Endothelial cell of umbilical vein (primary cell): ENCODE data around the gene ATXN1. TPM values are rescaled to one million over a fixed set of nuclear protein-coding genes. Genes with fewer than 3 reads are reported as not detected.

Experiments used
- BruUV-seq: library from RNA; stranded (reverse); fragments of 400-500 nt; replicated peaks from 2 replicates; lab custom pipeline; 2021; lab: Mats Ljungman, UMichigan
- CTCF ChIA-PET: fragments of 300-600, 350-600 bp; sonication (Branson Sonifier 250); formaldehyde crosslinking; loops from one replicate; lab custom pipeline; 2021; ENCODE audit warnings: antibody characterized with exemption, inconsistent platforms; lab: Charles Lee
- POLR2A ChIA-PET: fragments of 300-600, 350-600 bp; sonication (Branson Sonifier 250); formaldehyde crosslinking; loops from one replicate; lab custom pipeline; 2021; ENCODE audit warnings: antibody characterized with exemption, inconsistent platforms; lab: Charles Lee
- DNase-seq: peaks from one replicate; pipeline ENCODE4 v3.0.0-alpha.2; 2011; ENCODE audit warnings: low read depth, low spot score
- FAIRE-seq: peaks from 2 replicates; lab custom pipeline; 2011; peaks lifted over from hg19 to GRCh38; lab: Jason Lieb, UNC
- H2AFZ ChIP-seq: 2 replicates; pipeline ENCODE4 v1.6.0; 2012; ENCODE audit warnings: low read depth, low read length, control low read depth, inconsistent platforms
- H3K27ac ChIP-seq: 2 replicates; pipeline ENCODE4 v1.5.1; 2011; ENCODE audit warnings: low read depth, mild to moderate bottlenecking, control low read depth, low read length, moderate library complexity; ENCODE audit not compliant: insufficient read depth
- H3K27me3 ChIP-seq, 2 experiments: 2 replicates each; pipeline versions ENCODE4 v1.6.0 to v1.6.1; 2011; ENCODE audit warnings: low read length in 2 of 2, mixed read lengths in 1 of 2; ENCODE audit not compliant: control insufficient read depth in 2 of 2, insufficient read depth in 2 of 2
- H3K36me3 ChIP-seq, 2 experiments: 2 replicates in 1 of 2; 3 replicates in 1 of 2; pipeline ENCODE4 v1.5.1; 2011; ENCODE audit warnings: low read length in 2 of 2, mild to moderate bottlenecking in 1 of 2, moderate library complexity in 1 of 2; ENCODE audit not compliant: control insufficient read depth in 2 of 2, insufficient read depth in 2 of 2; ENCODE audit errors: extremely low read depth in 1 of 2
- H3K4me1 ChIP-seq: 3 replicates; pipeline ENCODE4 v1.5.1; 2011; ENCODE audit warnings: mild to moderate bottlenecking, low read length; ENCODE audit not compliant: control insufficient read depth, insufficient read depth; ENCODE audit errors: extremely low read depth
- H3K4me2 ChIP-seq: 2 replicates; pipeline ENCODE4 v1.6.1; 2011; ENCODE audit warnings: low read length, control low read depth, mixed read lengths; ENCODE audit not compliant: insufficient read depth
- H3K4me3 ChIP-seq, 3 experiments: fragments of 200-600 bp in 1 of 3; sonication (generic), shearing (Covaris generic) in 1 of 3; replicated peaks in 1 of 3; 2 replicates each; pipeline ENCODE4 v1.5.1; 2011 to 2016; ENCODE audit warnings: control low read depth in 3 of 3, low read length in 3 of 3, mild to moderate bottlenecking in 2 of 3, inconsistent platforms in 1 of 3, low read depth in 1 of 3, moderate library complexity in 1 of 3; ENCODE audit not compliant: insufficient read depth in 1 of 3
- H3K79me2 ChIP-seq: 2 replicates; pipeline ENCODE4 v1.6.0; 2012; ENCODE audit warnings: low read length, inconsistent platforms; ENCODE audit not compliant: control insufficient read depth, insufficient read depth
- H3K9ac ChIP-seq: replicated peaks from 2 replicates; pipeline ENCODE3; 2011; ENCODE audit warnings: low read length, control low read depth; ENCODE audit not compliant: insufficient read depth; ENCODE audit errors: extremely low read depth
- H3K9me1 ChIP-seq: replicated peaks from 3 replicates; pipeline ENCODE4 v1.6.0; 2011; ENCODE audit warnings: mild to moderate bottlenecking, low read length; ENCODE audit not compliant: control insufficient read depth, insufficient read depth; ENCODE audit errors: extremely low read depth
- H3K9me3 ChIP-seq: replicated peaks from 2 replicates; pipeline ENCODE4 v1.5.1; 2012; ENCODE audit warnings: low read length, inconsistent platforms; ENCODE audit not compliant: control insufficient read depth, insufficient read depth
- H4K20me1 ChIP-seq: replicated peaks from 2 replicates; pipeline ENCODE3; 2011; ENCODE audit warnings: mild to moderate bottlenecking, low read length; ENCODE audit not compliant: control insufficient read depth, insufficient read depth; ENCODE audit errors: extremely low read depth
- GATA2 ChIP-seq: IDR thresholded peaks from 2 replicates; pipeline ENCODE4 v1.7.0; 2011; ENCODE audit warnings: low read depth, mild to moderate bottlenecking, moderate library complexity, mixed read lengths, low read length; ENCODE audit not compliant: insufficient read length, insufficient read depth
- MYC ChIP-seq: IDR thresholded peaks from one replicate; pipeline ENCODE4 v1.6.1; 2011; ENCODE audit warnings: mild to moderate bottlenecking, low read depth, low read length
- POLR2A ChIP-seq: IDR thresholded peaks from 2 replicates; pipeline ENCODE4 v1.6.1; 2012; ENCODE audit warnings: low read depth, mild to moderate bottlenecking, control low read depth, low read length
- dilution Hi-C: fragments of 300-500 bp; cut with MboI; formaldehyde crosslinking; loops from one replicate; pipeline ENCODE4 v1.15.0; 2019; ENCODE audit warnings: low sequenced_read_pairs; ENCODE audit not compliant: extremely low pct_ligation_motif_present
- intact Hi-C: fragments of 100-400 bp; cut with micrococcal nuclease; formaldehyde crosslinking; loops from one replicate; pipeline ENCODE4 v1.10.0; 2022
- polyA plus RNA-seq, 4 experiments: library from polyadenylated mRNA; depleted of rRNA in 3 of 4; stranded (reverse) in 3 of 4; unstranded in 1 of 4; fragments of >200 nt; gene quantifications; 2 replicates each; pipeline versions ENCODE4 v1.2.1 to v1.2.3, GENCODE V29; 2011 to 2012; ENCODE audit warnings: missing spikeins in 1 of 4
- total RNA-seq: library from RNA; stranded (reverse); gene quantifications from 2 replicates; pipeline ENCODE4 v1.2.3, GENCODE V29; 2021

ATXN1 gene
- total and polyA plus RNA-seq, 2 donors (not counting 3 experiments of a cell fraction or from before 2014, with no cell fraction given) = 16.4 to 33.0 TPM

GRCh38 chr6:16782278-16782677 is 21.0 kb upstream of the ATXN1 start:
- Histone ChIP-seq H3K4me1 (no peaks in the 10 kb centered on the region), H2AFZ (no peak overlapping the region), H3K27me3 (peaks cover 0 to 1% of the 10 kb centered on the region in 2 experiments), H3K4me3 (no peak overlapping the region), H3K36me3 (no peaks in the 10 kb centered on the region), H3K4me2 (no peak overlapping the region), H3K9me1 (no peaks in the 10 kb centered on the region), H4K20me1 (no peaks in the 10 kb centered on the region), H3K9ac (no peak overlapping the region), H3K79me2 (no peaks in the 10 kb centered on the region), H3K27ac (no peak overlapping the region), H3K9me3 (no peaks in the 10 kb centered on the region)
- CTCF ChIA-PET = interaction anchor here (1.2 to 4.2 kb wide), 4 partner anchors 12 to 304 kb away, joined by 3 to 23 read pairs (median 6); no protein-coding TSS in a partner anchor
- BruUV-seq = no TSS peak
- dilution Hi-C loops (no loop called here), intact Hi-C loops (no loop called here)
- TF ChIP-seq GATA2 = no peak
- DNase-seq = no peak
- FAIRE-seq = no peak
- POLR2A ChIA-PET = no interaction called here

- DNase-seq = no peak
- no peak for FAIRE-seq
- Histone ChIP-seq H3K4me2 (no peak overlapping the region), H3K9me3 (no peaks in the 10 kb centered on the region), H2AFZ (no peak overlapping the region), H3K36me3 (no peaks in the 10 kb centered on the region), H3K79me2 (no peaks in the 10 kb centered on the region), H3K9ac (no peak overlapping the region), H3K4me3 (no peak overlapping the region), H3K27ac (no peak overlapping the region), H3K27me3 (peaks cover 0 to 1% of the 10 kb centered on the region in 2 experiments), H3K9me1 (no peaks in the 10 kb centered on the region), H3K4me1 (no peaks in the 10 kb centered on the region), H4K20me1 (no peaks in the 10 kb centered on the region)
- no TSS peak for BruUV-seq
- intact Hi-C loops (no loop called here), dilution Hi-C loops (no loop called here)
- ChIA-PET POLR2A (no interaction called here), CTCF (interaction anchor here (1.2 to 4.2 kb wide), 5 partner anchors 11 to 305 kb away, joined by 3 to 23 read pairs (median 5); no protein-coding TSS in a partner anchor)
- TF ChIP-seq POLR2A = no peak
- TF ChIP-seq GATA2 = no peak
- TF ChIP-seq MYC = no peak
Measured at GRCh38 chr6:16781348-16782169, 20.3 kb upstream of the ATXN1 start.
